Colonic mucosa (tissue), 4 donors: ENCODE results near the gene LCN2. TPM values are rescaled to one million over a fixed set of nuclear protein-coding genes. Genes with fewer than 3 reads are reported as not detected.

Source experiments
- DNase-seq: peaks from one replicate; pipeline ENCODE4 v3.0.0-alpha.2; 2020
- H3K27ac ChIP-seq: fragments of 200-600 bp; one replicate; pipeline ENCODE4 v1.8.0; 2021
- H3K27me3 ChIP-seq: fragments of 200-600 bp; one replicate; pipeline ENCODE4 v1.8.0; 2021
- H3K36me3 ChIP-seq: fragments of 200-600 bp; one replicate; pipeline ENCODE4 v1.8.0; 2021
- H3K4me1 ChIP-seq: fragments of 200-600 bp; one replicate; pipeline ENCODE4 v1.8.0; 2021; ENCODE audit warnings: mild to moderate bottlenecking
- H3K4me3 ChIP-seq: fragments of 200-600 bp; one replicate; pipeline ENCODE4 v1.8.0; 2021
- H3K9ac ChIP-seq, 2 donors: one replicate each; pipeline ENCODE4 v1.7.0; 2013; ENCODE audit warnings: control low read depth in 2 of 2, low read depth in 2 of 2, low read length in 2 of 2
- H3K9me3 ChIP-seq: fragments of 200-600 bp; one replicate; pipeline ENCODE4 v1.8.0; 2021
- intact Hi-C: fragments of 100-400 bp; cut with DNase I; formaldehyde crosslinking; loops from one replicate; pipeline ENCODE4 v1.14.1; 2022
- total RNA-seq, 2 donors: library from RNA; stranded (reverse); fragmentation: NEBNext Ultra II Directional in 1 of 2; extraction: Animal tissue kit (Norgen Biotek cat#: 25700) in 1 of 2; gene quantifications; one replicate each; pipeline ENCODE4 v1.2.1, GENCODE V29; 2021
- TF ChIP-seq, protein P1 (sequence below): fragments of 200-600 bp; IDR thresholded peaks from one replicate; pipeline ENCODE4 v1.8.0; 2022; ENCODE audit warnings: antibody characterized with exemption, mild to moderate bottlenecking
- donor health status: healthy.
- donor health status: DM: no; HTN: no; CAD: no.
- donor health status: DM: no; HTN: no; CAD: no.

Gene LCN2
- total RNA-seq, 2 donors from 2014 or later, result 162 to 374 TPM

DNA sequence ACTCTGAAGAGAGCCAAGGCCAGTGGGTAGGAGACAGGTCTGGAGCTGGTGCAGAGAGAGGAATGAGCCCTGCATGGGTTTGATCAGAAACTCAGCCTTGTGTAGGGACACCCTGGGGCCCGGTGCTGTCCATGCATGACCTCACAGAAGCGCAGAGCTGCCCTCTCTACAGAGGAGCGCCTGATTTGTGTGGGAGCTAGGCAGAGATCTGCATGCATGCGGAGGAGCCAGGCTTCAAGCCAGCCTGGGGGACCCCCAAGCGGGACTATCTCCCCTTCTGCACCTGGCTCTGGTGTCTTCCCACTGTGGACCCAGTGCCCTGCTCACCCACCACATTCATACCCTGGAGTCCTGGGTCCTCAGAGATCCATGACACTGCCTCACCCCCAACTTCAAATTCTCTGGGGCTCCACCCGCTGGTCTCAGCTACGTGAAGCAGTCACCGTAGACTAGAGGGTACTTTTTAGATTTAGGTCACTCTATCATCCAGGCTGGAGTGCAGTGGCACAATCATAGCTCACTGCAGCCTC is 2.6 kb upstream of the LCN2 start:
- no peak overlapping the region for H3K4me3 ChIP-seq
- H3K9me3 ChIP-seq, result no peaks in the 10 kb centered on the region
- intact Hi-C loops, result no loop called here
- H3K9ac ChIP-seq, result no peak overlapping the region
- H3K27ac ChIP-seq, result no peak overlapping the region
- TF ChIP-seq, protein P1, sequence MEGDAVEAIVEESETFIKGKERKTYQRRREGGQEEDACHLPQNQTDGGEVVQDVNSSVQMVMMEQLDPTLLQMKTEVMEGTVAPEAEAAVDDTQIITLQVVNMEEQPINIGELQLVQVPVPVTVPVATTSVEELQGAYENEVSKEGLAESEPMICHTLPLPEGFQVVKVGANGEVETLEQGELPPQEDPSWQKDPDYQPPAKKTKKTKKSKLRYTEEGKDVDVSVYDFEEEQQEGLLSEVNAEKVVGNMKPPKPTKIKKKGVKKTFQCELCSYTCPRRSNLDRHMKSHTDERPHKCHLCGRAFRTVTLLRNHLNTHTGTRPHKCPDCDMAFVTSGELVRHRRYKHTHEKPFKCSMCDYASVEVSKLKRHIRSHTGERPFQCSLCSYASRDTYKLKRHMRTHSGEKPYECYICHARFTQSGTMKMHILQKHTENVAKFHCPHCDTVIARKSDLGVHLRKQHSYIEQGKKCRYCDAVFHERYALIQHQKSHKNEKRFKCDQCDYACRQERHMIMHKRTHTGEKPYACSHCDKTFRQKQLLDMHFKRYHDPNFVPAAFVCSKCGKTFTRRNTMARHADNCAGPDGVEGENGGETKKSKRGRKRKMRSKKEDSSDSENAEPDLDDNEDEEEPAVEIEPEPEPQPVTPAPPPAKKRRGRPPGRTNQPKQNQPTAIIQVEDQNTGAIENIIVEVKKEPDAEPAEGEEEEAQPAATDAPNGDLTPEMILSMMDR, result no peak
- DNase-seq, result no peak
- peaks cover 9% of the 10 kb centered on the region for H3K4me1 ChIP-seq
- H3K36me3 ChIP-seq, result no peaks in the 10 kb centered on the region
- H3K27me3 ChIP-seq, result no peaks in the 10 kb centered on the region

DNA sequence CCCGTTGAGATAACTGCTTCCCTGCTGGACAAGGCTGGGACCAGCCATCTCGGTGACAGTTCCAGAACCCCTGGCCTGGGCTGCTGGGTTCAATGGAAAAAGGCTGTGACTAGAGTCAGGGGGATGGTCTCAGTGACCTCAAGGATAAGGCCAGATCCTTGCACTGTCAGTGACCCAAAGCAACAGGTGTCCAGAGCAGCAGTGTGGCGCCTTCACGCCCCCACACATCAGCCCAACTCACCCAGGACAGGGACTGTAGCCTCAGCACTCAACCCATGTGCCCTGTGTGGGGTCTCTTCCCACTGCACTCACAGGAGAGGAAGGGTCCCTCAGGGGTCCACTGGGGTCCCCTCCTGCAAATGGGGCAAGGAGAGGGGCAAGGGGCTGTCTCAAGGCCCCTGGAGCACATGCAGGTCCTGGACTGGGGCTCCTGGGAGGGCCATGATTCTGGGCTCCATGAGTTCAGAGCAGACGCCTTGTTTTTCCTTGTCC is 698 bp upstream of the LCN2 start:
- no peaks in the 10 kb centered on the region for H3K9me3 ChIP-seq
- H3K27me3 ChIP-seq, result no peaks in the 10 kb centered on the region
- peaks cover 9% of the 10 kb centered on the region for H3K4me1 ChIP-seq
- H3K9ac ChIP-seq, result peak overlapping the region; percentile 73 to 83
- no peak for DNase-seq
- no peaks in the 10 kb centered on the region for H3K36me3 ChIP-seq
- TF ChIP-seq, protein P1, result no peak
- H3K4me3 ChIP-seq, result no peak overlapping the region
- intact Hi-C loops, result no loop called here
- peak overlapping the region; percentile 95 for H3K27ac ChIP-seq

DNA sequence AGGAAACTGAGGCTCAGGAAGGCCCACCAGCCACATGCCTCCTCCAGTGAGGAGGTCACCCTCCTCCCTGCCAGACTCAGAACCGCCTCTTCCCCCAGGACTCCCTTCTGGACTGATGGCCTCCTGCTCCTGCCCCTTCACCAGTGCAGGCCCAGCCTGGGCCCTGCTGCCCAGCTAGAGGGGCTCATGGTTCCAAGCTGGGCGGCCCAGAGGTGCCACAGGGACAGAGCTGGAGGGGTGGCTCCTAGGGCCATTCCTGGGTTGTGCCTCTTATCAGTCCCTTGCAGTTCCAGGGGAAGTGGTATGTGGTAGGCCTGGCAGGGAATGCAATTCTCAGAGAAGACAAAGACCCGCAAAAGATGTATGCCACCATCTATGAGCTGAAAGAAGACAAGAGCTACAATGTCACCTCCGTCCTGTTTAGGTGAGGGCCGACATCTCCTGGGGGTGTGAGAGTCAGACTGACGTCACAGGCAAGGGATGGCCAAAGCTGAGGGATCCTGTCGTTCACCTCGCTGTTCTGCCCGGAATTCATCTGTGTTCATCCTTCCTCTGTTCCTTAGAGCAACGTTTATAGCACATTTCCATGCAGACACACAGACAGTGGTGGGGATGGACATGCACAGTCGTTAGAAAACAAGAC is 819 bp downstream of the LCN2 start:
- Histone ChIP-seq H3K4me1 (peaks cover 4% of the 10 kb centered on the region), H3K27ac (peak overlapping the region; percentile 95), H3K27me3 (no peaks in the 10 kb centered on the region), H3K36me3 (no peaks in the 10 kb centered on the region), H3K4me3 (peak overlapping the region; percentile 14), H3K9ac (peak overlapping the region in 1 of 2 donors; percentile 83), H3K9me3 (no peaks in the 10 kb centered on the region)
- no peak for DNase-seq
- TF ChIP-seq, protein P1, result no peak
- intact Hi-C loops, result no loop called here

DNA sequence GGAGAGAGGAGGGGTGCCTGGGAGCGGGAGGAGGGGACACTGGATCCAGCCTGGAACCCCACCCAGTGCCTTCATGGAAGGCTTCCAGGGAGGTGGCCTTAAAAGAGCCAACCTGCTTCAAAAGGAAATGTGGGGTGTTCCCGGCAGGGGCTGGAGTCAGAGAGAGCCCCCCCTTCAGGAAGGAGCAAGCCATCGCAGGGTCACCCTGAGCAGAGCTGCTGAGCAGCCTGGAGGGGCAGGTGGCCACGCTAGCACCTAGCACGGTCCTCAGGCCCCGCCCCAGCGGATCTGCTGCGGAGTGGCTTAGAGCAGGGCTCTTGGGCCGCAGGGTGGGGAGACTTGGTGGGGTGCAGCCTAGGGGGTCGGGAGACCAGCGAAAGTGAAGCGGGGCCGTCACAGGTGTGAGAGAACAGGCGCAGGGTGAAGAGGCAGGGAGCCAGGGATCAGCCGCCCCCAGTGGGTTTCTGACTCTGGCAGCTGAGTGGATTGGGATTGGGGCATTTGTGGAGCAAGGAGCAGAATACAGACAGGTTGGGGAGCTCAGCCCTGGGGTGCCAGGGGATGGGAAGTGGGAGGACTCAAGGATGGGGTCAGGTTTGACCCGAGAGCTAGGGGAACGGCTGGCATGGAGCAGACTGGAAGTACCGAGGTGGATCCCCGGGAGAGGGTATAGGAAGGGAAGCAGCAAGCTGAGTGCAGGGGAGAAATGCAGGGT is 1.5 kb downstream of the LCN2 start:
- H3K4me1 ChIP-seq, result peaks cover 4% of the 10 kb centered on the region
- intact Hi-C loops, result no loop called here
- H3K27ac ChIP-seq, result peak overlapping the region; percentile 95
- peak overlapping the region in 1 of 2 donors; percentile 83 for H3K9ac ChIP-seq
- no peak overlapping the region for H3K4me3 ChIP-seq
- H3K9me3 ChIP-seq, result no peaks in the 10 kb centered on the region
- peak; percentile 77 for DNase-seq
- H3K27me3 ChIP-seq, result no peaks in the 10 kb centered on the region
- no peaks in the 10 kb centered on the region for H3K36me3 ChIP-seq
- TF ChIP-seq, protein P1, result no peak

DNA sequence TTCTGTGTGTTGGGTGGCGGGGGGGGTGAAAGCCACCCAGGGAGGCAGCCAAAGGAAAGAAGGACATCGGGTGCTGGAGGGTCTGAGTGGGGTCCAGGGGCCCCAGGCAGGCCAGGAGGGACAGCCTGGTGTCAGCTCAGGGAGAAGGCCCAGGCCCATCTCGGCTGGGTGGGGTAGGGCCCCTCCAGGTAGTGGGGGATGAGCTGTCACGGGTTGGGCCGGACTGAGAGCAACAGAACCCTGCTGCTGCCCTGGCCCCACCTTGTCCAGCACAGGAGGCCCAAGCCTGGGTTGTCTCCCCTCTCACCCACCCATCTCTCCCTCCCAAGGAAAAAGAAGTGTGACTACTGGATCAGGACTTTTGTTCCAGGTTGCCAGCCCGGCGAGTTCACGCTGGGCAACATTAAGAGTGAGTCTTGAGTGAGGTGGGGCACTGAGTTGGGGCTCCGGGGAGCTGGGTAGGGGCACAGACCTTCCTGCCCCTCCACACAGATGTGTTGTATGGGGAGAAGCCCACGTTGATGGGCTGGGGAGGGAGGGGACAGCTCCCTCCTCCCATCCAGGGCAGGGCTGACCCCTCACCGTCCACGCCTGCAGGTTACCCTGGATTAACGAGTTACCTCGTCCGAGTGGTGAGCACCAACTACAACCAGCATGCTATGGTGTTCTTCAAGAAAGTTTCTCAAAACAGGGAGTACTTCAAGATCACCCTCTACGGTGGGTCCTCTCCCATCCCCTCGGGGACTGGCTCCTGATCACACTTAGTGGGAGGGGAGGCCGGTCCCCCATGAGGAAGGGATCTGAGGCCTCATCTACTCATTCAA is 2.3 kb downstream of the LCN2 start:
- H3K27ac ChIP-seq, result peak overlapping the region; percentile 95
- H3K9me3 ChIP-seq, result no peaks in the 10 kb centered on the region
- no peaks in the 10 kb centered on the region for H3K27me3 ChIP-seq
- H3K36me3 ChIP-seq, result no peaks in the 10 kb centered on the region
- intact Hi-C loops, result no loop called here
- TF ChIP-seq, protein P1, result no peak
- no peak for DNase-seq
- H3K4me3 ChIP-seq, result no peak overlapping the region
- peaks cover 4% of the 10 kb centered on the region for H3K4me1 ChIP-seq
- no peak overlapping the region for H3K9ac ChIP-seq
